ENCODE measurements around the gene CAMK1G. TPM values are rescaled to one million over a fixed set of nuclear protein-coding genes. Genes with fewer than 3 reads are reported as not detected.

The CAMK1G gene
- total RNA-seq, 1 experiment from 2014 or later: not detected

Other genes starting within 250 kb of the CAMK1G start
- gene LAMB3, start 68.7 kb downstream of the CAMK1G start, total RNA-seq (2014; rRNA removed; shearing (Covaris generic)): 1.3 and 1.8 TPM in 2 replicates
- gene G0S2, start 91.7 kb downstream of the CAMK1G start, total RNA-seq (2014; rRNA removed; shearing (Covaris generic)): 0.31 TPM in 1 of 2 replicates, not detected in the other
- gene HSD11B1, start 121.1 kb downstream of the CAMK1G start, total RNA-seq (2014; rRNA removed; shearing (Covaris generic)): 0.08 TPM in 1 of 2 replicates, not detected in the other
- gene TRAF3IP3, start 172.3 kb downstream of the CAMK1G start, total RNA-seq (2014; rRNA removed; shearing (Covaris generic)): not detected in 2 replicates
- gene C1orf74, start 200.8 kb downstream of the CAMK1G start, total RNA-seq (2014; rRNA removed; shearing (Covaris generic)): 5.0 and 6.1 TPM in 2 replicates
- not detected in 2 replicates for gene IRF6, start 222.4 kb downstream of the CAMK1G start, total RNA-seq (2014; rRNA removed; shearing (Covaris generic))
- gene UTP25, start 244.3 kb downstream of the CAMK1G start, total RNA-seq (2014; rRNA removed; shearing (Covaris generic)): 5.6 and 5.7 TPM in 2 replicates

Measured in H4 (cell line).